OCI-LY3 (cell line): ENCODE measurements around the gene MOSPD2.

Experiments
- H2AFZ ChIP-seq: fragments of 200-600, 300-600 bp; shearing (Covaris generic); 2 replicates; pipeline ENCODE4 v1.6.0; 2014; ENCODE audit warnings: antibody characterized with exemption, low read depth, low read length
- H3K27ac ChIP-seq: fragments of 200-600, 300-600 bp; sonication (generic); 2 replicates; pipeline ENCODE4 v1.5.1; 2014; ENCODE audit warnings: mild to moderate bottlenecking, low read length, moderate library complexity, mixed read lengths
- H3K27me3 ChIP-seq: fragments of 200-600, 300-600 bp; sonication (generic); 2 replicates; pipeline ENCODE4 v1.6.1; 2014; ENCODE audit warnings: low read depth, low read length, mixed read lengths
- H3K36me3 ChIP-seq: fragments of 200-600, 300-600 bp; sonication (generic); replicated peaks from 2 replicates; pipeline ENCODE3; 2014; ENCODE audit warnings: low read depth, low read length, mixed read lengths
- H3K4me1 ChIP-seq: fragments of 300-600, 200-600 bp; sonication (generic); 2 replicates; pipeline ENCODE4 v1.6.1; 2014; ENCODE audit warnings: low read length, mixed read lengths
- H3K4me2 ChIP-seq: fragments of 200-600, 300-600 bp; sonication (generic); 2 replicates; pipeline ENCODE4 v1.6.1; 2014; ENCODE audit warnings: low read length, mixed read lengths
- H3K4me3 ChIP-seq: fragments of 300-600, 200-600 bp; sonication (generic); 2 replicates; pipeline ENCODE4 v1.5.1; 2014; ENCODE audit warnings: antibody characterized with exemption, mild to moderate bottlenecking, low read length, moderate library complexity
- H3K79me2 ChIP-seq: fragments of 300-600, 200-600 bp; shearing (Covaris generic); 2 replicates; pipeline ENCODE4 v1.6.1; 2014; ENCODE audit warnings: mild to moderate bottlenecking, low read length, mixed read lengths
- H3K9ac ChIP-seq: fragments of 300-600, 200-600 bp; shearing (Covaris generic); 2 replicates; pipeline ENCODE4 v1.6.0; 2014; ENCODE audit warnings: mild to moderate bottlenecking, low read length, moderate library complexity
- H3K9me3 ChIP-seq: fragments of 200-600, 300-600 bp; shearing (Covaris generic); 2 replicates; pipeline ENCODE4 v1.6.1; 2014; ENCODE audit warnings: low read length, mixed read lengths; ENCODE audit not compliant: insufficient read depth
- H4K20me1 ChIP-seq: fragments of 200-600, 300-600 bp; sonication (generic); 2 replicates; pipeline ENCODE4 v1.6.1; 2016; ENCODE audit warnings: low read length, mixed read lengths; ENCODE audit not compliant: insufficient read depth
- CTCF ChIP-seq: fragments of 200-600, 300-600 bp; sonication (generic); IDR thresholded peaks from 2 replicates; pipeline ENCODE4 v1.5.1; 2014; ENCODE audit warnings: antibody characterized with exemption, low read length, low read depth
- EZH2phosphoT487 ChIP-seq: fragments of 200-600 bp; shearing (Covaris generic); IDR thresholded peaks from 2 replicates; pipeline ENCODE4 v1.6.1; 2018; ENCODE audit warnings: antibody characterized with exemption, mixed run types, low read depth

Gene MOSPD2

GRCh38 chrX:14916017-14916674, 42.9 kb downstream of the MOSPD2 start:
- Histone ChIP-seq H3K4me2 (no peak overlapping the region), H3K27ac (no peak overlapping the region), H2AFZ (no peak overlapping the region), H3K4me3 (no peak overlapping the region), H3K4me1 (no peaks in the 10 kb centered on the region), H3K36me3 (peaks cover 6% of the 10 kb centered on the region), H4K20me1 (no peaks in the 10 kb centered on the region), H3K27me3 (no peaks in the 10 kb centered on the region), H3K9me3 (no peaks in the 10 kb centered on the region), H3K9ac (no peak overlapping the region), H3K79me2 (no peaks in the 10 kb centered on the region)
- no peak for TF ChIP-seq CTCF

- Histone ChIP-seq H3K9ac (no peak overlapping the region), H3K4me2 (no peak overlapping the region), H3K36me3 (peaks cover 6% of the 10 kb centered on the region), H3K27me3 (no peaks in the 10 kb centered on the region), H3K4me3 (no peak overlapping the region), H4K20me1 (no peaks in the 10 kb centered on the region), H3K4me1 (no peaks in the 10 kb centered on the region), H2AFZ (no peak overlapping the region), H3K9me3 (no peaks in the 10 kb centered on the region), H3K27ac (no peak overlapping the region), H3K79me2 (no peaks in the 10 kb centered on the region)
- TF ChIP-seq EZH2phosphoT487 (no peak), CTCF (no peak)
Observed at GRCh38 chrX:14919407-14919806, 46.2 kb downstream of the MOSPD2 start.

GRCh38 chrX:14920196-14920595, 47.0 kb downstream of the MOSPD2 start:
- Histone ChIP-seq H3K27ac (no peak overlapping the region), H3K27me3 (no peaks in the 10 kb centered on the region)
- TF ChIP-seq CTCF: no peak
- TF ChIP-seq EZH2phosphoT487: no peak

GRCh38 chrX:14922437-14922836, 49.2 kb downstream of the MOSPD2 start:
- Histone ChIP-seq H3K27me3 (no peaks in the 10 kb centered on the region), H4K20me1 (no peaks in the 10 kb centered on the region), H3K4me2 (no peak overlapping the region), H2AFZ (no peak overlapping the region), H3K27ac (no peak overlapping the region), H3K4me3 (no peak overlapping the region), H3K4me1 (no peaks in the 10 kb centered on the region), H3K36me3 (no peaks in the 10 kb centered on the region), H3K9ac (no peak overlapping the region), H3K9me3 (no peaks in the 10 kb centered on the region), H3K79me2 (no peaks in the 10 kb centered on the region)
- TF ChIP-seq CTCF: no peak
- TF ChIP-seq EZH2phosphoT487: no peak

More at GRCh38 chrX:14920196-14920595, 47.0 kb downstream of the MOSPD2 start:
- H3K36me3 ChIP-seq: peaks cover 4% of the 10 kb centered on the region
- H3K79me2 ChIP-seq: no peaks in the 10 kb centered on the region
- H3K4me2 ChIP-seq: no peak overlapping the region
- H2AFZ ChIP-seq: no peak overlapping the region
- no peak overlapping the region for H3K4me3 ChIP-seq
- H4K20me1 ChIP-seq: no peaks in the 10 kb centered on the region
- no peak overlapping the region for H3K9ac ChIP-seq
- no peaks in the 10 kb centered on the region for H3K4me1 ChIP-seq
- no peaks in the 10 kb centered on the region for H3K9me3 ChIP-seq
